ENCODE results near the gene ATG13. TPM values are rescaled to one million over a fixed set of nuclear protein-coding genes. Genes with fewer than 3 reads are reported as not detected.

ATG13 gene
- total and polyA plus RNA-seq, 2 of the 8 experiments (the other 6 are each of a cell fraction or from before 2014, with no cell fraction given): 65.0 to 77.4 TPM

GRCh38 chr11:46697303-46697702 is 80.0 kb downstream of the ATG13 start:
- Histone ChIP-seq H3K14ac (ENCODE audit: insufficient read length) (no peak overlapping the region), H3K18ac (ENCODE audit: extremely low read depth, low read length) (no peak overlapping the region), H2BK12ac (ENCODE audit: low read depth, low read length) (no peak overlapping the region), H3K9me3 (ENCODE audit: insufficient read depth in 2 of 2, low read depth in 1 of 2, low read length in 1 of 2) (no peaks in the 10 kb centered on the region), H3K23me2 (ENCODE audit: low read depth, low read length) (peaks cover 9% of the 10 kb centered on the region; the same call in 1 of the 2 replicates), H3K36me3 (ENCODE audit: control insufficient read depth in 2 of 4, insufficient read depth in 4 of 4, low read length in 3 of 4) (peaks cover 2 to 12% (median 6%) of the 10 kb centered on the region in 4 experiments; a peak in 4 of 8 replicates), H4K8ac (ENCODE audit: extremely low read depth, insufficient read depth, low read length) (no peak overlapping the region), H3K27me3 (replicated peaks in 1 of 4; ENCODE audit: control insufficient read depth in 3 of 4, extremely low read depth in 1 of 4, insufficient read depth in 3 of 4, low read length in 3 of 4) (no peaks in the 10 kb centered on the region), H3K56ac (replicated peaks; ENCODE audit: insufficient read length, low read depth, low read length) (no peak overlapping the region), H4K5ac (ENCODE audit: insufficient read length, low read depth, low read length) (no peak overlapping the region), H4K91ac (replicated peaks; ENCODE audit: insufficient read length, low read length) (no peak overlapping the region), H3K27ac (ENCODE audit: low read depth, low read length) (no peak overlapping the region), H2BK15ac (ENCODE audit: low read length) (no peak overlapping the region), H3K4ac (replicated peaks; ENCODE audit: insufficient read length, low read depth, low read length) (no peak overlapping the region), H2BK120ac (replicated peaks; ENCODE audit: low read depth, low read length) (no peak overlapping the region), H2AK5ac (ENCODE audit: low read depth, low read length) (no peak overlapping the region), H2BK5ac (ENCODE audit: low read depth, low read length) (no peak overlapping the region), H2BK20ac (ENCODE audit: low read length) (no peak overlapping the region), H3K4me2 (ENCODE audit: insufficient read depth in 1 of 2, low read depth in 2 of 2, low read length in 2 of 2) (no peak overlapping the region), H4K20me1 (replicated peaks in 1 of 2; ENCODE audit: control insufficient read depth in 1 of 2, insufficient read depth in 2 of 2, low read length in 2 of 2) (peaks cover 0 to 2% of the 10 kb centered on the region in 2 experiments), H3K79me1 (ENCODE audit: low read depth, low read length) (no peaks in the 10 kb centered on the region), H3K4me3 (ENCODE audit: extremely low read depth in 1 of 4, insufficient read depth in 2 of 4, low read depth in 3 of 4, low read length in 4 of 4) (no peak overlapping the region), H3K23ac (ENCODE audit: insufficient read length) (no peak overlapping the region), H3K79me2 (ENCODE audit: control insufficient read depth in 1 of 2, insufficient read depth in 2 of 2, low read length in 2 of 2) (peaks cover 3 to 13% of the 10 kb centered on the region in 2 experiments; a peak in 2 of 4 replicates), H3K4me1 (replicated peaks in 1 of 4; ENCODE audit: control insufficient read depth in 3 of 4, insufficient read depth in 4 of 4, low read length in 3 of 4) (no peaks in the 10 kb centered on the region; a peak in 3 of 7 replicates), H2AFZ (ENCODE audit: low read length) (no peak overlapping the region), H3K9ac (replicated peaks in 1 of 4; ENCODE audit: extremely low read depth in 1 of 4, low read depth in 3 of 4, low read length in 3 of 4) (no peak overlapping the region; a peak in 1 of 7 replicates)
- POLR2A ChIA-PET (ENCODE audit: partially characterized antibody): interaction anchor here (1.3 to 3.1 kb wide), 4 partner anchors 19 to 316 kb away, joined by 4 to 21 read pairs (median 4); partner anchors contain the start of gene MDK
- WGBS, 2 experiments (ENCODE audit: extremely low coverage in 1 of 2, insufficient coverage in 1 of 2, insufficient read length in 1 of 2, insufficient replicate concordance in 2 of 2, low coverage in 1 of 2, low lambda C conversion rate in 2 of 2, missing lambda C conversion rate in 1 of 2): 77% methylated on average over 3 of the region's 3 CpGs; no CpG with 5 or more reads in 1 of the 2 experiments
- FAIRE-seq (no peak), DNase-seq (ENCODE audit: low read depth in 1 of 2, low spot score in 2 of 2) (no peak)
- CTCF ChIA-PET (ENCODE audit: partially characterized antibody): interaction anchor here (0.8 to 2.3 kb wide), 4 partner anchors 9 to 29 kb away, joined by 3 to 5 read pairs (median 4); no protein-coding TSS in a partner anchor
- no peak for TF ChIP-seq CEBPB (IDR thresholded peaks at IDR 0.05; ENCODE audit: low read depth, low read length)
- TF ChIP-seq JUN (IDR thresholded peaks at IDR 0.05; ENCODE audit: low read depth, low read length): no peak
- TF ChIP-seq BCL11A (IDR thresholded peaks at IDR 0.05; ENCODE audit: low read depth in 2 of 2, low read length in 2 of 2): no peak
- no peak for TF ChIP-seq ATF2 (IDR thresholded peaks at IDR 0.05; ENCODE audit: low read length)
- no peak for TF ChIP-seq SP4 (IDR thresholded peaks at IDR 0.05; ENCODE audit: low read length)
- no peak for TF ChIP-seq SUZ12 (IDR thresholded peaks at IDR 0.05; ENCODE audit: low read length)
- TF ChIP-seq TAF7 (optimal IDR thresholded peaks at IDR 0.05; ENCODE audit: borderline replicate concordance, low read depth, low read length): no peak
- no peak for TF ChIP-seq EP300 (IDR thresholded peaks at IDR 0.05; ENCODE audit: borderline replicate concordance in 1 of 2, low read depth in 2 of 2, low read length in 2 of 2)
- no peak for TF ChIP-seq ATF3 (IDR thresholded peaks at IDR 0.05; ENCODE audit: insufficient read depth, low read depth, low read length)
- TF ChIP-seq SAP30 (IDR thresholded peaks at IDR 0.05; ENCODE audit: insufficient read depth, insufficient replicate concordance, low read length): no peak
- TF ChIP-seq ZNF274 (IDR thresholded peaks at IDR 0.05; ENCODE audit: borderline replicate concordance, extremely low read depth, low read length): no peak

Measured in H1 (cell line).